NCI-H524 treated with DMSO at 0.1 percent for 48 hours (cell line): ENCODE measurements around the gene MYPN.
"Not testable (repeated sequence)": the region's sequence is repeated elsewhere in the genome, so short reads cannot be mapped to it uniquely, and the experiment has no call there.

ENCODE experiments used
- DNase-seq: peaks from one replicate; lab custom pipeline; 2025; lab: John Stamatoyannopoulos, UW

MYPN gene

DNA sequence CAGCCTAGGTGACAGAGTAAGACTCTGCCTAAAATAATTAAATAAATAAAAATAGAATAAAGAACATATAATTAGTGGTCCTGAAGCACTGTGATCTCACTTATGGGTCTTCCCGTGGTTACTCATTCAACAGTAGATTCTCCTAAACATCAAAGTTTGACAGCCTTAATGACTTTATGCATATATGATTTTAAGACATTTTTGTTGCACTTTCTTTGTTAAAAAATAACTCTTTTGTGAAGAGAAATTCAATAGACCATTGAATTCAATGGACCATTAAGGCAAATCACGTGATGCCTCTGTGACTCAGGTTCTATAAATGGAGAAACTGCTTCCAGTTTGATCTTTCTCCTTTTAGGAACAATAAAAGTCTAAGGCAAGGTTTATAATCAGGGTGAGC is 63.0 kb downstream of the MYPN start:
- DNase-seq = no peak

GRCh38 chr10:68175949-68176348 is 66.7 kb downstream of the MYPN start:
- DNase-seq = no peak

DNA sequence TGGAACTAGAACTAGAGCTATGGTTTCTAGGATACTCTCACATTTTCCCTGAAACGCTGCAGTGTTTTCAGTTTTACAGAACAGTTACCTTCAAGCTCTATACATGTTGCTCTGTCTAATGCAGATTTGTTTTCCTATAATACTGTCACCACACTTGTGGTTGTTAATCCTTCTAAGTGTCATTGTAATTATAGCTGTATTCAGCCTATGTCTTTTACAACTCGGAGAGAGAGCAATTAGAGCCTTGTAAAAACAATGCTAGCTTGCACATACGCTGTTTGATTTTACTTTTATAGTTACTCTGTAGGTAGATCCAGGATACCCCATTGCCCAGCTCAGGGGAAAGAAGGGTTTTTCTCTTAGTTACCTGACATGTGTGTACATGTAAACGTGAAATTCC is 67.5 kb downstream of the MYPN start:
- no peak for DNase-seq

GRCh38 chr10:68178592-68178991 is 69.3 kb downstream of the MYPN start:
- no peak for DNase-seq

GRCh38 chr10:68179016-68179415 is 69.7 kb downstream of the MYPN start:
- DNase-seq = no peak

- no peak for DNase-seq
Observed at GRCh38 chr10:68180490-68180889, 71.2 kb downstream of the MYPN start.

- DNase-seq = no peak
Observed at GRCh38 chr10:68184546-68184945, 75.3 kb downstream of the MYPN start.

- DNase-seq = no peak
Observed at GRCh38 chr10:68185085-68185484, 75.8 kb downstream of the MYPN start.

GRCh38 chr10:68188835-68189234 is 79.5 kb downstream of the MYPN start:
- no peak for DNase-seq

DNA sequence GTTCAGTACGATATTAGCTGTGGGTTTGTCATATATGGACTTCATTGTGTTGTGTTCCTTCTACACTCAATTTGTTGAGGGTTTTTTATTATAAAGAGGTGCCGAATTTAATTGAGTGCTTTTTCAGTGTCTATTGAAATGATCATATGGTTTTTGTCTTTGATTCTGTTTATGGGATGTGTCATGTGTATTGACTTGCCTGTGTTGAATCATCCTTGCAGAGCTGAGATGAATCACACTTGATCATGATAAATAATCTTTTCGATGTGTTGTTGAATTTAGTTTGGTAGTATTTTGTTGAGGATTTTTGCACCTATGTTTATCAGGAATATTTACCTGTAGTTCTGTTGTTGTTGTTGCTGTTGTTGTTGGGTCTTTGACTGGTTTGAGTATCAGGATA is 82.8 kb downstream of the MYPN start:
- DNase-seq = no peak

DNA sequence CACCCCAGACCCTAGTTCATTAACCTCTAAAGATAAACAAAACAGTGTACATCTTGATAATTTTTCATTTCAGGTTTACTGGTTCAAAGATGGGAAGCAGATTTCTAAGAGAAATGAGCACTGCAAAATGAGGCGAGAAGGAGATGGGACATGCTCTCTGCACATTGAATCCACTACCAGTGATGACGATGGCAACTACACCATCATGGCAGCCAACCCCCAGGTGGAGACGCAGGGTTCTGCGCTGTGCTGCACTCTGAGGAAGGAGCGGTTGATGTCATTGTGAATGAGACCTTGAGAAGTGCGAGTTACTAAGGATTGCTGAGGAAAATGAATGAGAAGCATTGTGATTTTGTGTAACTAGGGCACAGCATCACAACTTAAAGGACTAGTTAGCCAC is 85.0 kb downstream of the MYPN start:
- no peak for DNase-seq

- DNase-seq = not testable (repeated sequence)
Observed at GRCh38 chr10:68195776-68196175, 86.5 kb downstream of the MYPN start.

- no peak for DNase-seq
Observed at GRCh38 chr10:68196701-68197100, 87.4 kb downstream of the MYPN start.

GRCh38 chr10:68202960-68203353 is 93.7 kb downstream of the MYPN start:
- DNase-seq = no peak

DNA sequence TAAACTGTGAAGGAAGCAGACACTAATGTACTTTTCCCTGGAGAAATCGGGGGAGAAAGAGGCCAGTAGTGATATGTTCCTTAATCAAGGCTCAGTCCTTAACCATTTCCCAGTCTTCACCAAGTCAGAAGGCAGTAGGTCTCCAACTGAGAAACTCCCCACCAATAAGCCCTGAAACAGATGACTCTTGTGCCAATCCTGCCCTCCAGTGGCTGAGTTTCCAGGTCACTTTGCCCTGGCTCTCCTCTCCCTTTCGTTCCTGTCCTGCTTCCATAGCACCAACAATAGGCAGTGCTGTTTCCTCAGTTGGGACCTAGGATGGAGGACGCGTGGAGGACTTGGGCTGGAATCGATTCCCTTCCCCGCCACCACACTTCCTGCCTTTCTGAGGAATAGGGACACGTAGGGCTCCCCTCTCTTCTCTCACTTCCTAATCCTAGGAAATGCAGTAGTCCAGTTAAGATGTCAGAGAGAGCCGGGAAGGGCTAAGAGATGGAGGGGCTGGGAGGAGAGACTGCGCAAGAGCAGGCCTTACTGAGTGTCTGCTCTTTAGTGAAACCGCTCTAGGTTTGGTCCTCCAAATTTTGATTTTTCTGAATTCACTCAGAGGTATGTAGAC is 99.2 kb downstream of the MYPN start:
- no peak for DNase-seq

GRCh38 chr10:68211669-68212068 is 102.4 kb downstream of the MYPN start:
- no peak for DNase-seq

GRCh38 chr10:68212721-68213352 is 103.5 kb downstream of the MYPN start:
- no peak for DNase-seq

- DNase-seq = no peak
Observed at GRCh38 chr10:68218786-68219185, 109.5 kb downstream of the MYPN start.

DNA sequence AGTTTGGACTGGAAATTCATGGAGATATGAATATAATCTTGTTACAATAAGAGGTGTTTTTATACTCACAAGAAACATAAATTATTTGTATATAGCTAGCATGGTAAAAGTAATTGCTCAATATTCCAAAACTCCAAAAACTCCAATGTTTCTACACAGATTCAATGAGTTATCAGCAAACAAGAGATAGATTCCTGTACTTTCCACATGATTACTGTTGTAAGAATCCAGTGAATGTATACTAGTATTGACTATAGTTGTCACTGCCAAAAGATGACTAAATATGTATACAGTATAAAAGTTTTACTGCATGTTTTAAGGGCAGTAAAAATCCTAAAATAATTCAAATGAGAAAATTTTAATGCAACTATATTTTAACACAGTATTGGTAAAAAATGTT is 111.9 kb downstream of the MYPN start:
- no peak for DNase-seq

DNA sequence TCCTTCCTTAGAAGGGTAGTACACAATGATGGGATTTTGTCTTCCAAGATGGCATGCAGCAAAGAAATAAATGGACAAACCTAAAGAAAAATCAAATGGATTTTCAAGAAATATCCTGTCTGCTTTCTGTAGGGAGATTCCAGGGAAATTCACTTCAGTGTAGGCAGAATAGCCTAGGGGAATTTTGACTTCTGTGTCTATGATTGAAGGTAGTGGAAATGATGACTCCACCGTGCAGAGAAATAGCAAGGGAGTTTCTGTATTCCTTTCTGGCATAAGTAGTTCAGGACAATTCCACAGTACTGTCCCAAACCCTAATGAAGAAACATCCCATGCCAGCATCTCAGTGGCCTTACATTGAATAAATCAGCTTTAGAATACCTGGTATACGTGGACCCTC is 113.1 kb downstream of the MYPN start:
- no peak for DNase-seq

DNA sequence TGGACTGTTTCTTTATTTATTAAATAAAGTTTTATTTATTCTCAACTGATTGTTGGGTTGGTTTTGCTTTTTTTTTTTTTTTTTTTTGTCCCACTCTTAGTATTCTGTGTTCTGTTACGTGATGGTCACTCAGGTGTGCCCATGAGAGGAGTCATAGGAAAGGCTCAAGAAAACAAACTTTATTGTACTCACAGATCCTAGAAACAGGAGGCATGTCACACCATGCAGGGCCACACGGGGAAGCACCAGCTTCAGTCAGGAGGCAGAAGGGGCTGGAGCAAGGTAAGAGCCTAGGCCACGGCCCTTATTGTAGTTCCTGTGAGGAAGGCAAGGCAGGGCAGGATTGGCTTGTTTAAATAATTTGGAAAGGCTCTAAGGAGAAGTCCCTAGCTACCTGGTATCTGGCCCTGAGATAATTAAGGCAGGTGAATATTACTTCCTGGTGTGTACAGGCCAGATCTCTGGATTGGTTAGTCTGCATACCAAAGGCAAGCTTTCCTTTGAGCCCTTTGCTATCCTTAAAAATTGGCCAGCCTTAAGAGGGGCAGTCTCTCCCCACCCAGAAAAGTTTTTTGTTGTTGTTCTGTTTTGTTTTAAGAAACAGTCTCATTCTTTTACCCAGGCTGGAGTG is 114.4 kb downstream of the MYPN start:
- no peak for DNase-seq

DNA sequence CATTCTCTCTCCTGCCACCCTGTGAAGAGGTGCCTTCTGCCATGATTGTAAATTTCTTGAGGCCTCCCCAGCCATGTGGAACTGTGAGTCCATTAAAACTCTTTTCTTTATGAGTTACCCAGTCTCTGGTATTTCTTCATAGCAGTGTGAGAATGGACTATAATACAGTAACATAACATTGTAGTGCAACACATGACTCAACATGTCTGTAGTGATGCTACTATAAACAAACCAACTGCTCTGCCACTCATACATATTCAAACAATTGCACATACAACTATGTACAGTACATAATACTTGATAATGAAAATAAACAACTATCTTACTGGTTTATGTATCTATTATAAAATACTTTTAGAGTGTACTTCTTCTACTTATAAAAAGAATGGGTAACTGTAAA is 115.5 kb downstream of the MYPN start:
- no peak for DNase-seq

DNA sequence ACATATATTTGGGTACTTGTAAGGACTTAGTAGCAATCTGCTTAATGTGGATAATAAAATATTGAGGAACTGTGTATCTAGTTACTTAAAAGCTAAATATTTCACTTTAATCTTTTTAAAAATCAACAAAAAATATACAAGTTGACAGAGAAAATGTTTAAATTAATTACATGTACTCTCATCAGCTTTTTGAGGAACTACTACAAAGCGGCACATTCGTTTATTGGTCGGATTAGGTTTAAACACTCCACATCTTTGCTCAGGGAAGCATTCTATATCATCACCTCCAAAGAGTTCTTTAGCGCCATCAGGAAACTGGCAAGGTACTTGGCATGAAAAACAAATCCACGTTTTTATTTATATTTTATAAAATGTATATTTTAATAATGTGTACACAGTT is 121.0 kb downstream of the MYPN start:
- no peak for DNase-seq
